T-helper 17 cell (primary cell): Measurements from ENCODE around the gene EDEM1. TPM values are rescaled to one million over a fixed set of nuclear protein-coding genes. Genes with fewer than 3 reads are reported as not detected.

ENCODE experiments used
- ATAC-seq: fragments of 150-1000 bp; cut with Tn5 transposase; 2 replicates; pipeline ENCODE4 v1.10.0; 2021; ENCODE audit warnings: mild to moderate bottlenecking, moderate library complexity
- DNase-seq, 3 donors: peaks; one replicate each; pipeline versions ENCODE4 v3.0.0 to v3.0.0-alpha.2; 2020 to 2021
- H3K9me3 ChIP-seq: one replicate; pipeline ENCODE4 v1.7.0; 2013; ENCODE audit warnings: low read length, mild to moderate bottlenecking; ENCODE audit not compliant: control insufficient read depth, poor library complexity, severe bottlenecking
- H3K27ac Mint-ChIP-seq: one replicate; pipeline ENCODE4 v1.8.0; 2022; ENCODE audit warnings: mild to moderate bottlenecking, moderate library complexity, mixed read lengths
- H3K27me3 Mint-ChIP-seq: one replicate; pipeline ENCODE4 v1.8.0; 2022; ENCODE audit warnings: mixed read lengths
- H3K36me3 Mint-ChIP-seq: one replicate; pipeline ENCODE4 v1.8.0; 2022; ENCODE audit warnings: low read depth, mixed read lengths
- H3K4me1 Mint-ChIP-seq: one replicate; pipeline ENCODE4 v1.8.0; 2022; ENCODE audit warnings: mild to moderate bottlenecking, mixed read lengths
- H3K4me3 Mint-ChIP-seq: one replicate; pipeline ENCODE4 v1.8.0; 2022; ENCODE audit warnings: mild to moderate bottlenecking, moderate library complexity, mixed read lengths
- total RNA-seq, 4 donors: library from RNA in 2 of 4; stranded (reverse) in 2 of 4; gene quantifications; one replicate each; pipeline ENCODE4 v1.2.3 and lab custom pipeline; 2022 to 2026

Gene EDEM1
- total RNA-seq, 2 donors from 2014 or later, result 109 to 111 TPM

- no peak overlapping the region for H3K27ac Mint-ChIP-seq
- H3K4me1 Mint-ChIP-seq, result peaks cover 28% of the 10 kb centered on the region
- no peak for DNase-seq
- no peaks in the 10 kb centered on the region for H3K27me3 Mint-ChIP-seq
- H3K9me3 ChIP-seq, result no peaks in the 10 kb centered on the region
- H3K4me3 Mint-ChIP-seq, result no peak overlapping the region
- ATAC-seq, result no peak
- H3K36me3 Mint-ChIP-seq, result peaks cover 5% of the 10 kb centered on the region
Observed at GRCh38 chr3:5185093-5185673, 2.3 kb upstream of the EDEM1 start.

- no peaks in the 10 kb centered on the region for H3K9me3 ChIP-seq
- Mint-ChIP-seq H3K27me3 (no peaks in the 10 kb centered on the region), H3K36me3 (peaks cover 8% of the 10 kb centered on the region), H3K4me3 (peak overlapping the region; percentile 98), H3K27ac (peak overlapping the region; percentile 34), H3K4me1 (peaks cover 30% of the 10 kb centered on the region)
- ATAC-seq (no peak), DNase-seq (no peak)
Observed at GRCh38 chr3:5186089-5186857, 1.2 kb upstream of the EDEM1 start.

- ATAC-seq (no peak), DNase-seq (no peak)
- Mint-ChIP-seq H3K27me3 (no peaks in the 10 kb centered on the region), H3K27ac (peak overlapping the region; percentile 98), H3K36me3 (peaks cover 8% of the 10 kb centered on the region), H3K4me1 (peaks cover 30% of the 10 kb centered on the region), H3K4me3 (peak overlapping the region; percentile 98)
- H3K9me3 ChIP-seq, result no peaks in the 10 kb centered on the region
Observed at GRCh38 chr3:5186858-5187155, 700 bp upstream of the EDEM1 start.

GRCh38 chr3:5187920-5188418 lies 462 bp downstream of the EDEM1 start:
- Mint-ChIP-seq H3K4me3 (peak overlapping the region; percentile 98), H3K4me1 (peaks cover 40% of the 10 kb centered on the region), H3K27ac (peak overlapping the region; percentile 98), H3K27me3 (no peaks in the 10 kb centered on the region), H3K36me3 (peaks cover 10% of the 10 kb centered on the region)
- no peaks in the 10 kb centered on the region for H3K9me3 ChIP-seq
- ATAC-seq (peak; percentile 18), DNase-seq (peak; percentile 29 to 41 (median 40))

GRCh38 chr3:5188419-5189221 lies 1.1 kb downstream of the EDEM1 start:
- Mint-ChIP-seq H3K4me1 (peaks cover 42% of the 10 kb centered on the region), H3K27ac (peak overlapping the region; percentile 98), H3K36me3 (peaks cover 10% of the 10 kb centered on the region), H3K4me3 (peak overlapping the region; percentile 98), H3K27me3 (no peaks in the 10 kb centered on the region)
- peak in 2 of 3 donors; percentile 24 to 34 for DNase-seq
- peak; percentile 38 for ATAC-seq
- no peaks in the 10 kb centered on the region for H3K9me3 ChIP-seq

GRCh38 chr3:5190147-5190791 lies 2.8 kb downstream of the EDEM1 start:
- Mint-ChIP-seq H3K36me3 (peaks cover 13% of the 10 kb centered on the region), H3K4me3 (peak overlapping the region; percentile 98), H3K4me1 (peaks cover 55% of the 10 kb centered on the region), H3K27ac (peak overlapping the region; percentile 98), H3K27me3 (no peaks in the 10 kb centered on the region)
- ATAC-seq (no peak), DNase-seq (no peak)
- H3K9me3 ChIP-seq, result no peaks in the 10 kb centered on the region

GRCh38 chr3:5191555-5192304 lies 4.2 kb downstream of the EDEM1 start:
- H3K9me3 ChIP-seq, result no peaks in the 10 kb centered on the region
- peak overlapping the region; percentile 80 for H3K4me3 Mint-ChIP-seq
- no peak for ATAC-seq
- no peak for DNase-seq
- peaks cover 13% of the 10 kb centered on the region for H3K36me3 Mint-ChIP-seq
- H3K27me3 Mint-ChIP-seq, result no peaks in the 10 kb centered on the region
- peaks cover 59% of the 10 kb centered on the region for H3K4me1 Mint-ChIP-seq
- H3K27ac Mint-ChIP-seq, result peak overlapping the region; percentile 93

GRCh38 chr3:5192571-5193365 lies 5.3 kb downstream of the EDEM1 start:
- peaks cover 66% of the 10 kb centered on the region for H3K4me1 Mint-ChIP-seq
- H3K36me3 Mint-ChIP-seq, result peaks cover 16% of the 10 kb centered on the region
- H3K4me3 Mint-ChIP-seq, result peak overlapping the region; percentile 80
- H3K9me3 ChIP-seq, result no peaks in the 10 kb centered on the region
- ATAC-seq (no peak), DNase-seq (no peak)
- no peaks in the 10 kb centered on the region for H3K27me3 Mint-ChIP-seq
- H3K27ac Mint-ChIP-seq, result peak overlapping the region; percentile 93

GRCh38 chr3:5194341-5194740 lies 6.8 kb downstream of the EDEM1 start:
- ATAC-seq (no peak), DNase-seq (no peak)
- H3K27me3 Mint-ChIP-seq, result no peaks in the 10 kb centered on the region
- peaks cover 13% of the 10 kb centered on the region for H3K36me3 Mint-ChIP-seq
- peaks cover 70% of the 10 kb centered on the region for H3K4me1 Mint-ChIP-seq
- H3K9me3 ChIP-seq, result no peaks in the 10 kb centered on the region
- peak overlapping the region; percentile 93 for H3K27ac Mint-ChIP-seq
- peak overlapping the region; percentile 82 for H3K4me3 Mint-ChIP-seq

GRCh38 chr3:5194801-5195509 lies 7.4 kb downstream of the EDEM1 start:
- peaks cover 72% of the 10 kb centered on the region for H3K4me1 Mint-ChIP-seq
- peak overlapping the region; percentile 82 for H3K4me3 Mint-ChIP-seq
- ATAC-seq, result peak; percentile 58
- peak overlapping the region; percentile 93 for H3K27ac Mint-ChIP-seq
- no peaks in the 10 kb centered on the region for H3K27me3 Mint-ChIP-seq
- H3K36me3 Mint-ChIP-seq, result peaks cover 13% of the 10 kb centered on the region
- DNase-seq, result peak in 1 of 3 donors; percentile 17
- no peaks in the 10 kb centered on the region for H3K9me3 ChIP-seq

GRCh38 chr3:5195605-5196004 lies 8.1 kb downstream of the EDEM1 start:
- peak; percentile 9 for ATAC-seq
- peak overlapping the region; percentile 93 for H3K27ac Mint-ChIP-seq
- DNase-seq, result peak in 1 of 3 donors; percentile 16
- H3K4me3 Mint-ChIP-seq, result peak overlapping the region; percentile 82
- H3K27me3 Mint-ChIP-seq, result no peaks in the 10 kb centered on the region
- peaks cover 70% of the 10 kb centered on the region for H3K4me1 Mint-ChIP-seq
- no peaks in the 10 kb centered on the region for H3K9me3 ChIP-seq
- H3K36me3 Mint-ChIP-seq, result peaks cover 10% of the 10 kb centered on the region
